ENCODE results near the gene FRMD8.

GRCh38 chr11:65393513-65394079 is 7.2 kb downstream of the FRMD8 start:
- TF ChIP-seq POLR2A (IDR thresholded peaks at IDR 0.05; ENCODE audit: low read length) (no peak), GATA1 (IDR thresholded peaks at IDR 0.05; ENCODE audit: low read depth, low read length) (no peak)

Data from erythroblast (primary cell).